Transverse colon (tissue), 4 donors: ENCODE results near the gene SUCLG1. TPM values are rescaled to one million over a fixed set of nuclear protein-coding genes. Genes with fewer than 3 reads are reported as not detected.
A peak's percentile ranks its signal among the peaks of the same experiment; 100 is the strongest.

Experiments
- DNase-seq: peaks from one replicate; pipeline ENCODE4 v3.0.0-alpha.2; 2019
- H3K27ac ChIP-seq, 4 donors: fragments of 200-600 bp; sonication (generic); 2 replicates each; pipeline ENCODE4 v1.5.1; 2016 to 2018; ENCODE audit warnings: inconsistent platforms in 4 of 4
- H3K27me3 ChIP-seq: fragments of 200-600 bp; sonication (generic); 2 replicates; pipeline ENCODE4 v1.5.1; 2017; ENCODE audit warnings: inconsistent platforms
- H3K36me3 ChIP-seq, 4 donors: fragments of 200-600 bp; sonication (generic); 2 replicates each; pipeline ENCODE4 v1.5.1; 2017 to 2019; ENCODE audit warnings: inconsistent platforms in 4 of 4
- H3K4me1 ChIP-seq, 4 donors: fragments of 200-600 bp; sonication (generic); 2 replicates each; pipeline ENCODE4 v1.5.1; 2017 to 2020; ENCODE audit warnings: inconsistent platforms in 4 of 4
- H3K4me3 ChIP-seq, 4 donors: fragments of 200-600 bp; sonication (generic); 1 replicate in 1 of 4; 2 replicates in 3 of 4; pipeline versions ENCODE4 v1.5.1 to v1.6.1; 2017 to 2019; ENCODE audit warnings: inconsistent platforms in 4 of 4
- H3K9me3 ChIP-seq, 2 donors: fragments of 200-600 bp; sonication (generic); 2 replicates each; pipeline ENCODE4 v1.5.1; 2017 to 2019; ENCODE audit warnings: inconsistent platforms in 2 of 2
- EP300 ChIP-seq: sonication (generic); formaldehyde crosslinking; IDR thresholded peaks from one replicate; pipeline ENCODE4 v1.6.1; 2017; ENCODE audit warnings: antibody characterized with exemption, low read depth
- POLR2A ChIP-seq: fragments of 450-650 bp; IDR thresholded peaks from one replicate; pipeline ENCODE4 v1.6.1; 2016; ENCODE audit warnings: antibody characterized with exemption, mild to moderate bottlenecking, moderate library complexity
- POLR2AphosphoS5 ChIP-seq, 3 donors: sonication (generic); formaldehyde crosslinking; IDR thresholded peaks; one replicate each; pipeline ENCODE4 v1.6.1; 2016; ENCODE audit warnings: antibody characterized with exemption in 3 of 3
- WGBS, 2 donors: methylation state at CpG; one replicate each; pipeline ENCODE4 v1.1.5; 2018; ENCODE audit warnings: low coverage in 1 of 2; 5-methylcytosine and 5-hydroxymethylcytosine counted together
- in situ Hi-C, 4 donors: fragments of 200-750 bp; cut with MboI; loops; one replicate each; pipeline versions ENCODE4 v1.15.0 to v1.15.1; 2017; ENCODE audit warnings: low sequenced_read_pairs in 3 of 4, low pct_ligation_motif_present in 1 of 4, low pct_unique_long_range_greater_than_20kb in 1 of 4
- intact Hi-C: fragments of 100-400 bp; cut with DNase I; formaldehyde crosslinking; loops from one replicate; pipeline ENCODE4 v1.15.1; 2023; ENCODE audit warnings: low total_unique reads
- total RNA-seq, 4 donors: library from RNA; depleted of rRNA; stranded (reverse); fragments of >200 nt; gene quantifications; one replicate each; pipeline ENCODE4 v1.1.0, GENCODE V29; 2016
- TF ChIP-seq, protein P1 (sequence below), 5 experiments: fragments of 200-600 bp in 3 of 5; fragments of 450-650 bp in 2 of 5; sonication (generic) in 3 of 5; IDR thresholded peaks; 1 replicate in 2 of 5; 2 replicates in 3 of 5; pipeline ENCODE4 v1.5.1; 2016 to 2017; ENCODE audit warnings: antibody characterized with exemption in 5 of 5, inconsistent platforms in 3 of 5, mild to moderate bottlenecking in 2 of 5, moderate library complexity in 1 of 5

Gene SUCLG1
- total RNA-seq, 4 donors from 2014 or later = 55.4 to 199 (median 127) TPM

DNA sequence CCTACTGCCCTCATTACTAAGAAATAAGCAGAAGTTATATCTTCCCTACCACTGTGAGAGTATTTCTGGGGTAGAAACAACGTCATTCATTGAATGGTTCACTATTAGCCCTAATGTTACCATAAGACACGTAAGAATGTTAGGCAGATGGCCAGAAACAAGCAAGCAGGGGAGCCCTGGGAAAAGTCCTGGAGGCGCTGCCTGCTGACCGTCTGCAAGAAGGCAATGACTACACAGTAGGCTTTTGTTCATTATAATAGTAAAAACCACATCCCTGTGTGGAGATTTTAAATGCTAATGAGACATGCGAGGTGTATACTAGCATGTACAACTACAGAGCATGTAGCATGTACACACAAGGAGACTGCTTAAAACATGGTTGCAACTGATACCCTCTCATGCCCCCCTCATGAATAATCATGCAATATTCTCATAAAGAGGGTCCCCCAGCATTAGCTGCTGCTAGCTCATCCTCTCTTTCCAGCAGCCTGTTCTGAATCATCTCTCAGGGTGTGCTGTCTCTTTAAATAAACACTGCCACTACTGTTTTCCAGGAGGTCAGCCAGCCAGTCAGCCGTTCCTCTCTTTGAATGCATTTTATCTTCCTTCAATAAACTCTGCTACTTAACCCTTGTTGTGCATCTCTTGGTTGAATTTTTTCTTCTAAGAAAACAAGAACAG lies 23.6 kb downstream of the SUCLG1 start:
- in situ Hi-C loops (no loop called here), intact Hi-C loops (no loop called here)
- Histone ChIP-seq H3K4me1 (peaks cover 0 to 6% (median 0%) of the 10 kb centered on the region in 4 donors), H3K27ac (peak overlapping the region in 3 of 4 donors; percentile 9 to 17 (median 9)), H3K36me3 (peaks cover 0 to 62% (median 31%) of the 10 kb centered on the region in 4 donors), H3K9me3 (no peaks in the 10 kb centered on the region), H3K4me3 (no peak overlapping the region), H3K27me3 (no peaks in the 10 kb centered on the region)
- TF ChIP-seq POLR2A (no peak), EP300 (no peak), POLR2AphosphoS5 (IDR thresholded peaks at IDR 0.05) (no peak)
- TF ChIP-seq, protein P1, sequence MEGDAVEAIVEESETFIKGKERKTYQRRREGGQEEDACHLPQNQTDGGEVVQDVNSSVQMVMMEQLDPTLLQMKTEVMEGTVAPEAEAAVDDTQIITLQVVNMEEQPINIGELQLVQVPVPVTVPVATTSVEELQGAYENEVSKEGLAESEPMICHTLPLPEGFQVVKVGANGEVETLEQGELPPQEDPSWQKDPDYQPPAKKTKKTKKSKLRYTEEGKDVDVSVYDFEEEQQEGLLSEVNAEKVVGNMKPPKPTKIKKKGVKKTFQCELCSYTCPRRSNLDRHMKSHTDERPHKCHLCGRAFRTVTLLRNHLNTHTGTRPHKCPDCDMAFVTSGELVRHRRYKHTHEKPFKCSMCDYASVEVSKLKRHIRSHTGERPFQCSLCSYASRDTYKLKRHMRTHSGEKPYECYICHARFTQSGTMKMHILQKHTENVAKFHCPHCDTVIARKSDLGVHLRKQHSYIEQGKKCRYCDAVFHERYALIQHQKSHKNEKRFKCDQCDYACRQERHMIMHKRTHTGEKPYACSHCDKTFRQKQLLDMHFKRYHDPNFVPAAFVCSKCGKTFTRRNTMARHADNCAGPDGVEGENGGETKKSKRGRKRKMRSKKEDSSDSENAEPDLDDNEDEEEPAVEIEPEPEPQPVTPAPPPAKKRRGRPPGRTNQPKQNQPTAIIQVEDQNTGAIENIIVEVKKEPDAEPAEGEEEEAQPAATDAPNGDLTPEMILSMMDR (IDR thresholded peaks at IDR 0.05) = no peak
- WGBS, 2 donors = 62 to 74% methylated on average over 3 to 6 of the region's 6 CpGs
- DNase-seq = no peak

DNA sequence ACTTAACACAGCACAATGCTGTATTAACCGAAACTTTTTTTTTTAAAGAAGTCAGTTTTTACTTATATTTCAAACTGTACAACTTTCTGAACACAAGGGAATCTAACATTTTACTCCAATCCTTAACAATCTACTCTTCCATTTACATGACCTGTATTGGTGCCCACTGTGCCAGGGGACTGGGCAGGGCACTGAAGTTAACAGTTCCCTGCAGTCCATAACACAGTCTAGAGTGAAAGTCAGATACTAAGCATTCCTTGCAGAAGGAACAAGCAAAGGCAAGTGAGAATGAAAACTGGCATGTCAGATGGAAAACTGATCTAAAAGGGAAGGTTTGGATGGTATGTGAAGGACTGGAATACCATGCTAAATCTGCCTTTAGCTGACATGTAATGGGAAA lies 29.8 kb downstream of the SUCLG1 start:
- Histone ChIP-seq H3K27ac (no peak overlapping the region), H3K9me3 (no peaks in the 10 kb centered on the region), H3K27me3 (no peaks in the 10 kb centered on the region), H3K4me3 (no peak overlapping the region), H3K36me3 (peaks cover 0 to 76% (median 35%) of the 10 kb centered on the region in 4 donors), H3K4me1 (peaks cover 0 to 6% (median 0%) of the 10 kb centered on the region in 4 donors)
- in situ Hi-C loops (no loop called here), intact Hi-C loops (no loop called here)
- TF ChIP-seq, protein P1 (IDR thresholded peaks at IDR 0.05) = no peak
- TF ChIP-seq POLR2AphosphoS5 (IDR thresholded peaks at IDR 0.05) = no peak
- TF ChIP-seq EP300 = no peak
- TF ChIP-seq POLR2A = no peak
- DNase-seq = no peak
- 87 to 95% methylated on average over 1 of the region's 1 CpG for WGBS, 2 donors

DNA sequence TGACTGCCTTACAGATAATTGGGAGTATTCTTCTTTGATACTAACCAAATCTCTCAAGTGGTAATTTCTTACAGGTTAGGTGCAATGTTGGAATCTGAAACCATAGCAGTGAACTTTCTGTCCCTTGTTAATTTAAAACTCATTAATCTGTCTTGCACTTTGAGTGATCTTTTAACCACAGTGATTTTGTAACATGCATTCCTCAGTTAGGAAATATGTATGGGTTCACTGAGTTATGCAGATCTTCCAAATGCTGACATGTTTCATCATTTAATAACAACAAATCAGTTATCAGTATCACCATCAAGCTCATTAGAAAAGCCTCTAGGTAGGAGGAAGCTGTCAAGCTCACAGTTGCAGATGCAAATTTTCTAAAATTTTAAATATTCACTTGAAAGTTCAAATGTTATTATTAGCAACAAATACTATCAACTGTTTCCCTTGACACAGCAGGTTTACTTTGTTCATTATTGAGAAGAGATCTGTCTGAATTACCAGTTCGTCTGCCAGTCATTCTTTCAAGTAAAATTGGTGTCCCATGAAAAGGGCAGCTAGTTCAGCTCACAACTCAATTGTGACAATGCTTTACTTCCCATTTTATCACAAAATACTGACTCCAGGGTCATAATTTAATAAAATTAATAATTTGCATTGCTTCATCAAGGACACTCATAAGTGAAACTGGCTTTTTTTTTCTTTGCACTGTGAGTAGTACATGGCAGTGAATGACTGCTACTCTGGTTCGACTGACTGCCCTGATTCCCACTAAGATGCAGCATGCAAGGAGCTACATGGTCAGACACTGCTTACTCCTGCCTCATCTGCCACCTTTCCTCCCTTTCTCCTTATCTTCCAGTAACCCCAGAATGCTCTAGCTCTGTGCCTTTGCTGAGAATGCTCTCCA lies 31.6 kb downstream of the SUCLG1 start:
- Histone ChIP-seq H3K27me3 (no peaks in the 10 kb centered on the region), H3K4me3 (no peak overlapping the region), H3K4me1 (peaks cover 0 to 6% (median 0%) of the 10 kb centered on the region in 4 donors), H3K27ac (no peak overlapping the region), H3K36me3 (peaks cover 0 to 78% (median 31%) of the 10 kb centered on the region in 4 donors), H3K9me3 (no peaks in the 10 kb centered on the region)
- 63 to 69% methylated on average over 2 of the region's 2 CpGs for WGBS, 2 donors
- no peak for DNase-seq
- TF ChIP-seq, protein P1 (IDR thresholded peaks at IDR 0.05) = no peak
- TF ChIP-seq POLR2AphosphoS5 (IDR thresholded peaks at IDR 0.05) = no peak
- no peak for TF ChIP-seq POLR2A
- TF ChIP-seq EP300 = no peak
- in situ Hi-C loops = no loop called here
- intact Hi-C loops = no loop called here

DNA sequence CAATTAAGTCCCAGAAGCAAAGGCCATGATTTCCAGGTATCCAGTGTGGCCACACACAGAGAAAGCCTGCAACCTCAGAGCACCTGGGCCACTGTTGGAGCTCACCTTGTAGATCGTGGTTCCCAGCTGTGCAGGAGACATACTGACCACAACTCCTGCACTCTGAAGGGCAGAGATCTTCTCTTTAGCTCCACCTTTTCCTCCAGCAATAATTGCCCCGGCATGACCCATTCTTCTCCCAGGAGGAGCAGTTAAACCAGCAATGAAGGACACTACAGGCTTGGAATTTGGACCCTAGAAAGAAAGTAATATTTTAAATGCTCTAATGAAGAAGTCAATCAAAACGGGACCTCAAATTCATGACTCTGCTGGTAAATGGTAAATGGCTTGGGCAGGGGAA lies 33.8 kb downstream of the SUCLG1 start:
- DNase-seq = no peak
- in situ Hi-C loops (no loop called here), intact Hi-C loops (no loop called here)
- H3K27ac ChIP-seq = no peak overlapping the region
- WGBS, 2 donors = 20 to 57% methylated on average over 1 to 3 of the region's 3 CpGs
- peaks cover 0 to 6% (median 0%) of the 10 kb centered on the region in 4 donors for H3K4me1 ChIP-seq
- H3K36me3 ChIP-seq = peaks cover 0 to 56% (median 20%) of the 10 kb centered on the region in 4 donors
- H3K9me3 ChIP-seq = no peaks in the 10 kb centered on the region
- H3K27me3 ChIP-seq = no peaks in the 10 kb centered on the region
- no peak overlapping the region for H3K4me3 ChIP-seq
- TF ChIP-seq, protein P1 (IDR thresholded peaks at IDR 0.05) = no peak
- no peak for TF ChIP-seq POLR2A
- no peak for TF ChIP-seq EP300
- no peak for TF ChIP-seq POLR2AphosphoS5 (IDR thresholded peaks at IDR 0.05)
